ENCODE results near the gene ASCL2. TPM values are rescaled to one million over a fixed set of nuclear protein-coding genes. Genes with fewer than 3 reads are reported as not detected.

The ASCL2 gene
- total RNA-seq, 2 experiments from 2014 or later, result 0.31 to 0.40 TPM

GRCh38 chr11:2263724-2264360 lies 6.5 kb downstream of the ASCL2 start:
- Mint-ChIP-seq H3K9me3 (no peaks in the 10 kb centered on the region), H3K36me3 (ENCODE audit: low read depth) (no peaks in the 10 kb centered on the region), H3K4me1 (peaks cover 22% of the 10 kb centered on the region), H3K4me3 (no peak overlapping the region), H3K27ac (no peak overlapping the region), H3K27me3 (peaks cover 4% of the 10 kb centered on the region)
- CTCF ChIA-PET, result interaction anchor here (1.2 kb wide), 1 partner anchor 11 kb away, joined by 3 read pairs; no protein-coding TSS in a partner anchor
- no peak for DNase-seq
- POLR2A ChIA-PET, result no interaction called here

GRCh38 chr11:2263071-2263565 lies 7.3 kb downstream of the ASCL2 start:
- CTCF ChIA-PET, result interaction anchor here (1.0 to 1.2 kb wide), 2 partner anchors 12 to 14 kb away, joined by 3 read pairs; no protein-coding TSS in a partner anchor
- no peak for DNase-seq
- no peaks in the 10 kb centered on the region for H3K9me3 Mint-ChIP-seq
- H3K27me3 Mint-ChIP-seq, result no peaks in the 10 kb centered on the region
- no peak overlapping the region for H3K27ac Mint-ChIP-seq
- H3K4me1 Mint-ChIP-seq, result peaks cover 19% of the 10 kb centered on the region
- no peaks in the 10 kb centered on the region for H3K36me3 Mint-ChIP-seq (ENCODE audit: low read depth)
- POLR2A ChIA-PET, result no interaction called here
- H3K4me3 Mint-ChIP-seq, result no peak overlapping the region

- Mint-ChIP-seq H3K4me1 (peaks cover 17% of the 10 kb centered on the region), H3K36me3 (ENCODE audit: low read depth) (no peaks in the 10 kb centered on the region), H3K27me3 (no peaks in the 10 kb centered on the region), H3K9me3 (no peaks in the 10 kb centered on the region), H3K27ac (no peak overlapping the region), H3K4me3 (no peak overlapping the region)
- CTCF ChIA-PET, result interaction anchor here (1.0 to 1.2 kb wide), 2 partner anchors 12 to 14 kb away, joined by 3 read pairs; no protein-coding TSS in a partner anchor
- DNase-seq, result no peak
- POLR2A ChIA-PET, result no interaction called here
These were observed 7.9 kb downstream of the ASCL2 start for GRCh38 chr11:2262301-2263070.

GRCh38 chr11:2261436-2262230 lies 8.8 kb downstream of the ASCL2 start:
- H3K4me1 Mint-ChIP-seq, result peaks cover 15% of the 10 kb centered on the region
- H3K36me3 Mint-ChIP-seq (ENCODE audit: low read depth), result no peaks in the 10 kb centered on the region
- no peak for DNase-seq
- no peak overlapping the region for H3K27ac Mint-ChIP-seq
- no peak overlapping the region for H3K4me3 Mint-ChIP-seq
- CTCF ChIA-PET, result no interaction called here
- no peaks in the 10 kb centered on the region for H3K9me3 Mint-ChIP-seq
- POLR2A ChIA-PET, result no interaction called here
- no peaks in the 10 kb centered on the region for H3K27me3 Mint-ChIP-seq

GRCh38 chr11:2260491-2261364 lies 9.7 kb downstream of the ASCL2 start:
- Mint-ChIP-seq H3K9me3 (no peaks in the 10 kb centered on the region), H3K27me3 (no peaks in the 10 kb centered on the region), H3K4me1 (peaks cover 6% of the 10 kb centered on the region), H3K4me3 (no peak overlapping the region), H3K36me3 (ENCODE audit: low read depth) (no peaks in the 10 kb centered on the region), H3K27ac (no peak overlapping the region)
- ChIA-PET POLR2A (no interaction called here), CTCF (no interaction called here)
- DNase-seq, result no peak

GRCh38 chr11:2259897-2260451 lies 10.4 kb downstream of the ASCL2 start:
- Mint-ChIP-seq H3K4me1 (no peaks in the 10 kb centered on the region), H3K9me3 (no peaks in the 10 kb centered on the region), H3K27ac (no peak overlapping the region), H3K27me3 (no peaks in the 10 kb centered on the region), H3K36me3 (ENCODE audit: low read depth) (no peaks in the 10 kb centered on the region), H3K4me3 (no peak overlapping the region)
- DNase-seq, result no peak
- ChIA-PET POLR2A (no interaction called here), CTCF (no interaction called here)

- no peak for DNase-seq
- Mint-ChIP-seq H3K4me3 (no peak overlapping the region), H3K27ac (no peak overlapping the region), H3K9me3 (no peaks in the 10 kb centered on the region), H3K4me1 (no peaks in the 10 kb centered on the region), H3K36me3 (ENCODE audit: low read depth) (no peaks in the 10 kb centered on the region), H3K27me3 (peaks cover 2% of the 10 kb centered on the region)
- POLR2A ChIA-PET, result no interaction called here
- CTCF ChIA-PET, result no interaction called here
These were observed 10.9 kb downstream of the ASCL2 start for GRCh38 chr11:2259466-2259830.

GRCh38 chr11:2258501-2259465 lies 11.6 kb downstream of the ASCL2 start:
- Mint-ChIP-seq H3K27me3 (peaks cover 2% of the 10 kb centered on the region), H3K27ac (no peak overlapping the region), H3K4me3 (no peak overlapping the region), H3K9me3 (no peaks in the 10 kb centered on the region), H3K36me3 (ENCODE audit: low read depth) (no peaks in the 10 kb centered on the region), H3K4me1 (no peaks in the 10 kb centered on the region)
- POLR2A ChIA-PET, result no interaction called here
- DNase-seq, result no peak
- CTCF ChIA-PET, result interaction anchor here (0.9 to 1.2 kb wide), 2 partner anchors 10 to 142 kb away, joined by 3 read pairs; partner anchors contain the start of gene TSSC4

GRCh38 chr11:2256951-2257700 lies 13.3 kb downstream of the ASCL2 start:
- ChIA-PET POLR2A (no interaction called here), CTCF (no interaction called here)
- H3K4me3 Mint-ChIP-seq, result no peak overlapping the region
- H3K4me1 Mint-ChIP-seq, result no peaks in the 10 kb centered on the region
- H3K27me3 Mint-ChIP-seq, result peaks cover 4% of the 10 kb centered on the region
- no peak overlapping the region for H3K27ac Mint-ChIP-seq
- H3K36me3 Mint-ChIP-seq (ENCODE audit: low read depth), result no peaks in the 10 kb centered on the region
- DNase-seq, result no peak
- H3K9me3 Mint-ChIP-seq, result no peaks in the 10 kb centered on the region

- no peak for DNase-seq
- no peaks in the 10 kb centered on the region for H3K4me1 Mint-ChIP-seq
- H3K27ac Mint-ChIP-seq, result no peak overlapping the region
- peaks cover 4% of the 10 kb centered on the region for H3K27me3 Mint-ChIP-seq
- no peaks in the 10 kb centered on the region for H3K36me3 Mint-ChIP-seq (ENCODE audit: low read depth)
- no peak overlapping the region for H3K4me3 Mint-ChIP-seq
- POLR2A ChIA-PET, result no interaction called here
- CTCF ChIA-PET, result no interaction called here
- no peaks in the 10 kb centered on the region for H3K9me3 Mint-ChIP-seq
These were observed 14.0 kb downstream of the ASCL2 start for GRCh38 chr11:2256293-2256913.

Measured in activated CD4-positive, alpha-beta T cell treated with anti-CD3 and anti-CD28 coated beads, Interleukin-2, amount 10 ng/mL, durations not matched to agents 7 days and 5 days (primary cell).